ENCODE data around the gene LRP1B. TPM values are rescaled to one million over a fixed set of nuclear protein-coding genes. Genes with fewer than 3 reads are reported as not detected.

Gene LRP1B
- total and polyA plus RNA-seq, 4 donors = 0.01 to 0.84 (median 0.17) TPM

GRCh38 chr2:140205093-140205492 is 1925.7 kb downstream of the LRP1B start:
- 51% methylated on average over 2 of the region's 2 CpGs for WGBS
- no peaks in the 10 kb centered on the region for H3K4me1 ChIP-seq (ENCODE audit: control insufficient read depth in 4 of 4, insufficient read depth in 4 of 4, low read length in 3 of 4)

GRCh38 chr2:140203347-140203746 is 1927.5 kb downstream of the LRP1B start:
- no peak for TF ChIP-seq NR2F2 (IDR thresholded peaks at IDR 0.05)
- no peak overlapping the region for H3K9ac ChIP-seq (ENCODE audit: low read depth in 1 of 2, low read length in 2 of 2)
- 79% methylated on average over 6 of the region's 6 CpGs for WGBS
- no peaks in the 10 kb centered on the region for H3K27me3 ChIP-seq (ENCODE audit: control insufficient read depth in 4 of 4, insufficient read depth in 4 of 4, low read length in 3 of 4)
- H3K4me1 ChIP-seq (ENCODE audit: control insufficient read depth in 4 of 4, insufficient read depth in 4 of 4, low read length in 3 of 4) = no peaks in the 10 kb centered on the region
- H3K36me3 ChIP-seq (ENCODE audit: control insufficient read depth in 4 of 4, insufficient read depth in 3 of 4, low read depth in 1 of 4, low read length in 3 of 4) = no peaks in the 10 kb centered on the region
- H3K27ac ChIP-seq (ENCODE audit: low read depth in 1 of 2, low read length in 2 of 2) = no peak overlapping the region
- no peak for DNase-seq (ENCODE audit: low spot score)
- no peaks in the 10 kb centered on the region for H3K9me3 ChIP-seq (ENCODE audit: control insufficient read depth in 4 of 4, low read length in 3 of 4)
- no peak overlapping the region for H3K4me3 ChIP-seq (ENCODE audit: low read depth in 1 of 3, low read length in 3 of 3)

More at GRCh38 chr2:140205093-140205492, 1925.7 kb downstream of the LRP1B start:
- Histone ChIP-seq H3K27ac (ENCODE audit: low read depth in 1 of 2, low read length in 2 of 2) (no peak overlapping the region), H3K9ac (ENCODE audit: low read depth in 1 of 2, low read length in 2 of 2) (no peak overlapping the region), H3K36me3 (ENCODE audit: control insufficient read depth in 4 of 4, insufficient read depth in 3 of 4, low read depth in 1 of 4, low read length in 3 of 4) (no peaks in the 10 kb centered on the region), H3K4me3 (ENCODE audit: low read depth in 1 of 3, low read length in 3 of 3) (no peak overlapping the region), H3K9me3 (ENCODE audit: control insufficient read depth in 4 of 4, low read length in 3 of 4) (no peaks in the 10 kb centered on the region), H3K27me3 (ENCODE audit: control insufficient read depth in 4 of 4, insufficient read depth in 4 of 4, low read length in 3 of 4) (no peaks in the 10 kb centered on the region)
- DNase-seq (ENCODE audit: low spot score) = no peak
- TF ChIP-seq HNF4G (IDR thresholded peaks at IDR 0.05) (no peak), ATF3 (IDR thresholded peaks at IDR 0.05) (no peak), MAX (IDR thresholded peaks at IDR 0.05) (no peak), YY1 (IDR thresholded peaks at IDR 0.05) (no peak)

- TF ChIP-seq SP1 (IDR thresholded peaks at IDR 0.05) = no peak
- no peak for TF ChIP-seq MAX (IDR thresholded peaks at IDR 0.05)
- no peak for TF ChIP-seq RXRA (IDR thresholded peaks at IDR 0.05)
- no peak for TF ChIP-seq ZBTB33 (IDR thresholded peaks at IDR 0.05)
- TF ChIP-seq YY1 (IDR thresholded peaks at IDR 0.05) = no peak
- no peak for TF ChIP-seq TAF1 (conservative IDR thresholded peaks at IDR 0.05)
- TF ChIP-seq CTCF (IDR thresholded peaks at IDR 0.05; ENCODE audit: low read depth, low read length, missing input control) = no peak
- no peak for TF ChIP-seq HNF4G (IDR thresholded peaks at IDR 0.05)
- H3K36me3 ChIP-seq (ENCODE audit: control insufficient read depth in 4 of 4, insufficient read depth in 3 of 4, low read depth in 1 of 4, low read length in 3 of 4) = no peaks in the 10 kb centered on the region
- DNase-seq (ENCODE audit: low spot score) = no peak
- H3K27me3 ChIP-seq (ENCODE audit: control insufficient read depth in 4 of 4, insufficient read depth in 4 of 4, low read length in 3 of 4) = no peaks in the 10 kb centered on the region
- H3K27ac ChIP-seq (ENCODE audit: low read depth in 1 of 2, low read length in 2 of 2) = no peak overlapping the region
- 61% methylated on average over 2 of the region's 2 CpGs for WGBS
- no peak overlapping the region for H3K4me3 ChIP-seq (ENCODE audit: low read depth in 1 of 3, low read length in 3 of 3)
- H3K9me3 ChIP-seq (ENCODE audit: control insufficient read depth in 4 of 4, low read length in 3 of 4) = no peaks in the 10 kb centered on the region
- no peaks in the 10 kb centered on the region for H3K4me1 ChIP-seq (ENCODE audit: control insufficient read depth in 4 of 4, insufficient read depth in 4 of 4, low read length in 3 of 4)
- H3K9ac ChIP-seq (ENCODE audit: low read depth in 1 of 2, low read length in 2 of 2) = no peak overlapping the region
Measured at GRCh38 chr2:140201572-140201971, 1929.2 kb downstream of the LRP1B start.
